PC-9 (cell line): ENCODE results near the gene ENPP7.

Source experiments
- EZH2 ChIP-seq: fragments of 200-600 bp; sonication (generic); IDR thresholded peaks from 2 replicates; pipeline ENCODE4 v1.8.0; 2017; ENCODE audit warnings: antibody characterized with exemption, low read depth
- TF ChIP-seq, protein P1 (sequence below): fragments of 200-600 bp; sonication (generic); conservative IDR thresholded peaks from 2 replicates; pipeline ENCODE4 v1.6.1; 2017; ENCODE audit warnings: mixed run types, antibody characterized with exemption, mild to moderate bottlenecking, moderate library complexity

DNA sequence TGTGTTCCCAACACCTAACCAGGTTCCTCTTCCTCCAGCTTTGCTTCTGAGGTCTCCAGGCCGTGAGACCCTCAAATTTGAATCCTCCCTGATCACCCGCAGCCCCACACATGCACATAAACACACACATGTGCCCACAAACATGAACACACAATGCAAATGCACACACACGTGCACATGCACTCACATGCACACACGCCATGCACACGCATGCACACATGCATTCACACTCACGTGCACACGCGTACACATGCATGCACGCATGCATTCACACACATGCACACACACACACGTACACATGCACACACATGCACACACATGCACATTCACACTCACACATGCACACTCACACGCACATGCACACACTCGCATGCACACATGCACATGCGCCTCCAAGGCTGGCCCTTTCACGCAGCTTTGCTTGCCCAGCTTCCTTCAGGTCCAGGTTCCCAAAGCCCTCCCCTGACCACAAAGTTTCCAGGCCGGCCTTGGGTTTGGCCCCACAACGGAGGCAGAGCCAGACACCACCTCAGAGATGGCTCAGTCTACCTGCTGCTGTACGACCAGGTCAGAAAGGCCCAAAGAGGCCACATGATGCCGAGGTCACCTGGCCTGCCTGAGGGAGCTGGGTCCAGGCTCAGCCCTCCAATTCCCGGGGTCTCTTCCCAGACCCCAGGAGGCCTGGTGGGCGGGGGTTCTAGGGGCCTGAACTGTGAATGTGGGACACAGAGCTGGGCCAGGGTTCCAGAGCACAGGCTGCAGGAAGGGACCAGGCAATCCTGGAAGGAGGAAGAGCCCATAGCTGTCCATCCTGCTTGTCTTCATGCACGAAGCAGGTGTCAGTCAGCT is 39.5 kb upstream of the ENPP7 start:
- TF ChIP-seq, protein P1, sequence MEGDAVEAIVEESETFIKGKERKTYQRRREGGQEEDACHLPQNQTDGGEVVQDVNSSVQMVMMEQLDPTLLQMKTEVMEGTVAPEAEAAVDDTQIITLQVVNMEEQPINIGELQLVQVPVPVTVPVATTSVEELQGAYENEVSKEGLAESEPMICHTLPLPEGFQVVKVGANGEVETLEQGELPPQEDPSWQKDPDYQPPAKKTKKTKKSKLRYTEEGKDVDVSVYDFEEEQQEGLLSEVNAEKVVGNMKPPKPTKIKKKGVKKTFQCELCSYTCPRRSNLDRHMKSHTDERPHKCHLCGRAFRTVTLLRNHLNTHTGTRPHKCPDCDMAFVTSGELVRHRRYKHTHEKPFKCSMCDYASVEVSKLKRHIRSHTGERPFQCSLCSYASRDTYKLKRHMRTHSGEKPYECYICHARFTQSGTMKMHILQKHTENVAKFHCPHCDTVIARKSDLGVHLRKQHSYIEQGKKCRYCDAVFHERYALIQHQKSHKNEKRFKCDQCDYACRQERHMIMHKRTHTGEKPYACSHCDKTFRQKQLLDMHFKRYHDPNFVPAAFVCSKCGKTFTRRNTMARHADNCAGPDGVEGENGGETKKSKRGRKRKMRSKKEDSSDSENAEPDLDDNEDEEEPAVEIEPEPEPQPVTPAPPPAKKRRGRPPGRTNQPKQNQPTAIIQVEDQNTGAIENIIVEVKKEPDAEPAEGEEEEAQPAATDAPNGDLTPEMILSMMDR: no peak
- no peak for TF ChIP-seq EZH2
